PC-9 (cell line): ENCODE measurements around the gene CNKSR3. TPM values are rescaled to one million over a fixed set of nuclear protein-coding genes. Genes with fewer than 3 reads are reported as not detected.
"Not testable (repeated sequence)": the region's sequence is repeated elsewhere in the genome, so short reads cannot be mapped to it uniquely, and the experiment has no call there.

ENCODE experiments used
- BruUV-seq: library from RNA; stranded (reverse); fragments of 400-500 nt; replicated peaks from 2 replicates; lab custom pipeline; 2021; lab: Mats Ljungman, UMichigan
- CTCF ChIA-PET: fragments of 300-600 bp; sonication (Branson Sonifier 250); formaldehyde crosslinking; loops from one replicate; lab custom pipeline; 2022; ENCODE audit warnings: antibody characterized with exemption; lab: Charles Lee
- POLR2A ChIA-PET: fragments of 300-600 bp; sonication (Branson Sonifier 250); formaldehyde crosslinking; loops from one replicate; lab custom pipeline; 2022; ENCODE audit warnings: antibody characterized with exemption; ENCODE audit not compliant: unreplicated experiment; lab: Charles Lee
- DNase-seq, 2 experiments: peaks; one replicate each; pipeline versions ENCODE4 v3.0.0 to v3.0.0-alpha.2; 2015 to 2022; ENCODE audit warnings: mixed read lengths in 1 of 2
- H2AFZ ChIP-seq: fragments of 200-600 bp; sonication (generic); 2 replicates; pipeline ENCODE4 v1.8.1; 2017; ENCODE audit warnings: antibody characterized with exemption
- H3F3A ChIP-seq: fragments of 200-600 bp; sonication (generic); 2 replicates; pipeline ENCODE4 v1.8.1; 2017; ENCODE audit warnings: antibody characterized with exemption, mild to moderate bottlenecking, low read depth; ENCODE audit not compliant: insufficient read depth
- H3K27ac ChIP-seq: fragments of 200-600 bp; sonication (generic); 2 replicates; pipeline ENCODE4 v1.6.1; 2016; ENCODE audit warnings: mixed run types
- H3K27me3 ChIP-seq: fragments of 200-600 bp; sonication (generic); 2 replicates; pipeline ENCODE4 v1.6.1; 2016; ENCODE audit warnings: low read depth, mixed run types; ENCODE audit not compliant: insufficient read depth
- H3K36me3 ChIP-seq: fragments of 200-600 bp; sonication (generic); 2 replicates; pipeline ENCODE4 v1.6.1; 2016; ENCODE audit warnings: low read depth, mixed run types
- H3K4me1 ChIP-seq: fragments of 200-600 bp; sonication (generic); replicated peaks from 2 replicates; pipeline ENCODE4 v1.6.1; 2016; ENCODE audit warnings: mixed run types; ENCODE audit not compliant: insufficient read depth
- H3K4me2 ChIP-seq: fragments of 200-600 bp; sonication (generic); 2 replicates; pipeline ENCODE4 v1.6.1; 2017; ENCODE audit warnings: mixed run types
- H3K4me3 ChIP-seq: fragments of 200-600 bp; sonication (generic); 2 replicates; pipeline ENCODE4 v1.6.1; 2016; ENCODE audit warnings: mixed run types
- H3K79me2 ChIP-seq: fragments of 200-600 bp; sonication (generic); 2 replicates; pipeline ENCODE4 v1.6.1; 2017; ENCODE audit warnings: low read depth, mixed run types
- H3K9me2 ChIP-seq: fragments of 200-600 bp; sonication (generic); 2 replicates; pipeline ENCODE4 v1.8.1; 2017; ENCODE audit warnings: mild to moderate bottlenecking; ENCODE audit not compliant: insufficient read depth
- H3K9me3 ChIP-seq: fragments of 200-600 bp; sonication (generic); 2 replicates; pipeline ENCODE4 v1.8.1; 2016; ENCODE audit warnings: low read depth; ENCODE audit not compliant: insufficient read depth
- H4K20me1 ChIP-seq: fragments of 200-600 bp; sonication (generic); 2 replicates; pipeline ENCODE4 v1.8.1; 2017; ENCODE audit not compliant: insufficient read depth
- EZH2 ChIP-seq: fragments of 200-600 bp; sonication (generic); IDR thresholded peaks from 2 replicates; pipeline ENCODE4 v1.8.0; 2017; ENCODE audit warnings: antibody characterized with exemption, low read depth
- intact Hi-C: fragments of 100-400 bp; cut with micrococcal nuclease; formaldehyde crosslinking; loops from one replicate; pipeline ENCODE4 v1.10.0; 2022; ENCODE audit not compliant: unreplicated experiment
- total RNA-seq: library from RNA; stranded (reverse); gene quantifications from 2 replicates; pipeline ENCODE4 v1.2.3, GENCODE V29; 2021
- TF ChIP-seq, protein P1 (sequence below): fragments of 200-600 bp; sonication (generic); conservative IDR thresholded peaks from 2 replicates; pipeline ENCODE4 v1.6.1; 2017; ENCODE audit warnings: mixed run types, antibody characterized with exemption, mild to moderate bottlenecking, moderate library complexity

Gene CNKSR3
- total RNA-seq, 1 experiment from 2014 or later: 4.7 TPM

DNA sequence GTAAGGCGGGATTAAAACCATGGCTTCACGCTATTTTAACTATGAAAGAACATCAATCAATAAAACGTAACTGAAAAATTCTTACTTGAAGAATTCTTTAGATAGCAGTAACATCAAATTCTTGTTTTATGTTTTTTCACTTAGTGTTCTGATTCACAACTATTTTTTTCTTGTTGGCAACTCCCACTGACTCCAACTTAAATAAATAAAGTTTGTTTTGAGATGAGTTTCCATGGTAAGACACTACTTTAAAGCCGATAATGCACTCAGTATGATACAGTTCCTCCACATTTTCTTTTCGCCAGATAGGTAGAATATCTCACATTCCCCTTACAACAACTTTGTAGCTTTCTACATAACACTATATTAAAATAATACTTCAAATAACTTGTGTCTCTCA, 33.1 kb upstream of the CNKSR3 start:
- Histone ChIP-seq H3K9me3 (no peaks in the 10 kb centered on the region), H3K4me1 (no peaks in the 10 kb centered on the region), H3K79me2 (no peaks in the 10 kb centered on the region), H2AFZ (no peak overlapping the region), H3K4me3 (no peak overlapping the region), H3K27me3 (no peaks in the 10 kb centered on the region), H3K9me2 (no peaks in the 10 kb centered on the region), H3K36me3 (no peaks in the 10 kb centered on the region), H3K4me2 (no peak overlapping the region), H3K27ac (no peak overlapping the region), H3F3A (no peaks in the 10 kb centered on the region), H4K20me1 (no peaks in the 10 kb centered on the region)
- POLR2A ChIA-PET: no interaction called here
- BruUV-seq: no TSS peak
- TF ChIP-seq, protein P1, sequence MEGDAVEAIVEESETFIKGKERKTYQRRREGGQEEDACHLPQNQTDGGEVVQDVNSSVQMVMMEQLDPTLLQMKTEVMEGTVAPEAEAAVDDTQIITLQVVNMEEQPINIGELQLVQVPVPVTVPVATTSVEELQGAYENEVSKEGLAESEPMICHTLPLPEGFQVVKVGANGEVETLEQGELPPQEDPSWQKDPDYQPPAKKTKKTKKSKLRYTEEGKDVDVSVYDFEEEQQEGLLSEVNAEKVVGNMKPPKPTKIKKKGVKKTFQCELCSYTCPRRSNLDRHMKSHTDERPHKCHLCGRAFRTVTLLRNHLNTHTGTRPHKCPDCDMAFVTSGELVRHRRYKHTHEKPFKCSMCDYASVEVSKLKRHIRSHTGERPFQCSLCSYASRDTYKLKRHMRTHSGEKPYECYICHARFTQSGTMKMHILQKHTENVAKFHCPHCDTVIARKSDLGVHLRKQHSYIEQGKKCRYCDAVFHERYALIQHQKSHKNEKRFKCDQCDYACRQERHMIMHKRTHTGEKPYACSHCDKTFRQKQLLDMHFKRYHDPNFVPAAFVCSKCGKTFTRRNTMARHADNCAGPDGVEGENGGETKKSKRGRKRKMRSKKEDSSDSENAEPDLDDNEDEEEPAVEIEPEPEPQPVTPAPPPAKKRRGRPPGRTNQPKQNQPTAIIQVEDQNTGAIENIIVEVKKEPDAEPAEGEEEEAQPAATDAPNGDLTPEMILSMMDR: no peak
- no peak for TF ChIP-seq EZH2
- intact Hi-C loops: no loop called here
- CTCF ChIA-PET: no interaction called here
- DNase-seq: no peak

DNA sequence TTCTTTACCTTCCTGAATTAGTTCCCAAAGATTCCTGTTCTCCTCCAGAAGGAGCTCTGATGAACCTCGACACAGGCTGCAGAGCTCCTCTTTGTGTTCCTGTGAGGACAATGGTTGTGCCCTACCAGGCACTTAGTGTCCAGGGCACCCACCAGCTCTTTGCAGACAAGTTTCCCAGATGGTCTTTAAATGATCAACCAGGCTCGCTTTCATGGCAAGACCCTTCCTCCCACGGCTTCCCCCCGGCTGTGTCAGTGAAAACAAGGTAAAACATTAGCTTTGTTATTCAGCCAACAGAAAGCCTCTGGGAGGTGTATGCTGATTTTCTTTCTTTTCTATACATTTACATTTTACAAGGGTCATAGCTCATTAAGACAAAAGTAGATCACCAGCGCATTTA, 32.3 kb upstream of the CNKSR3 start:
- no peaks in the 10 kb centered on the region for H3K27me3 ChIP-seq
- no peak for DNase-seq
- no peaks in the 10 kb centered on the region for H3K79me2 ChIP-seq
- TF ChIP-seq EZH2: no peak
- TF ChIP-seq, protein P1: no peak
- H3K4me3 ChIP-seq: no peak overlapping the region
- no TSS peak for BruUV-seq
- H3K4me1 ChIP-seq: no peaks in the 10 kb centered on the region
- no peak overlapping the region for H3K4me2 ChIP-seq
- H3F3A ChIP-seq: no peaks in the 10 kb centered on the region
- ChIA-PET POLR2A (no interaction called here), CTCF (no interaction called here)
- H4K20me1 ChIP-seq: no peaks in the 10 kb centered on the region
- no peak overlapping the region for H3K27ac ChIP-seq
- H3K9me2 ChIP-seq: no peaks in the 10 kb centered on the region
- H3K9me3 ChIP-seq: no peaks in the 10 kb centered on the region
- no peak overlapping the region for H2AFZ ChIP-seq
- H3K36me3 ChIP-seq: no peaks in the 10 kb centered on the region
- intact Hi-C loops: no loop called here

DNA sequence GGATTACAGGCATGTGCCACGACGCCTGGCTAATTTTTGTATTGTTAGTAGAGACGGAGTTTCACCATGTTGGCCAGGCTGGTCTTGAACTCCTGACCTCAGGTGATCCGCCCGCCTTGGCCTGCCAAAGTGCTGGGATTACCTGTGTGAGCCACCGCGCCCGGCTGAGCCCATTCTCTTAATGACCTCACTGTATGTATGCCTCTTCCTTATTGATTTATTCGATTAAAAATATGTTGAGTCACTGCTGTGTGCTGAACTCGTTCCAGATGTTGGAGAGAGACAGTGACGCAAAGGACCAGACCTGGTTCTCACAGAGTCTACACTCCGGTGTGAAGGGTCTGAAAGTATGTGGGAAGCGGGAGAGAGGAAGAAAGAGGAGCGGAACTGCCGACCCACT, 31.4 kb upstream of the CNKSR3 start:
- H3K36me3 ChIP-seq, H3K27ac ChIP-seq, DNase-seq, H3K4me2 ChIP-seq, BruUV-seq, H3K79me2 ChIP-seq, intact Hi-C loops, H4K20me1 ChIP-seq, H2AFZ ChIP-seq, H3K9me3 ChIP-seq, H3K4me1 ChIP-seq, H3K27me3 ChIP-seq, H3K4me3 ChIP-seq, H3F3A ChIP-seq, POLR2A ChIA-PET, CTCF ChIA-PET, H3K9me2 ChIP-seq: not testable (repeated sequence)

DNA sequence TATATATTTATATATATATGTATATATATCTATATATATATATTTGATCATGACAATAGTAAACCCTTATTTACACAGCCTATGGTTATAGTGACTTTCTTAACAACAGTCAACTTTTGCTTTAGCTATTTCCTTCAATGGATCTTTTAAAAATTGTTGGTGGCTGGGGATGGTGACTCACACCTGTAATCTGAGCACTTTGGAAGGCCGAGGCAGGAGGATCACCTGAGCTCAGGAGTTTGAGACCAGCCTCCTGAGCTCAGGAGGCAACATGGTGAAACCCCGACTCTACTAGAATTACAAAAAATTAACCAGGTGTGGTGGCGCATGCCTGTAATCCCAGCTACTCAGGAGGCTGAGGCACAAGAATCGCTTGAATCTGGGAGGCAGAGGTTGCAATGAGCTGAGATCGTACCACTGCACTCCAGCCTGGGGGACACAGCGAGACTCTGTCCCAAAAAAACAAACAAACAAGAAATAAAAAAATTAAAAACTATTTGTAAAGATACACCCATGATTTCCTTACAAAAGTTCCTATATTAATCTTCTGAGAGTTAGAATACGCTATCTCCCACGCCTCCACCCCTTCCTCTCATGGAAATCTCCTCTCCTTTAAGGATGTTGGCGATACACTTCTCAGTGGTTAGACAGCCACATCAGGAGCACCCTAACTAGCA, 29.2 kb upstream of the CNKSR3 start:
- H3K27ac ChIP-seq: no peak overlapping the region
- no peaks in the 10 kb centered on the region for H3K79me2 ChIP-seq
- DNase-seq: no peak
- H3K4me3 ChIP-seq: no peak overlapping the region
- ChIA-PET CTCF (no interaction called here), POLR2A (no interaction called here)
- H2AFZ ChIP-seq: no peak overlapping the region
- H3K4me1 ChIP-seq: no peaks in the 10 kb centered on the region
- TF ChIP-seq EZH2: no peak
- TF ChIP-seq, protein P1: no peak
- intact Hi-C loops: no loop called here
- no peaks in the 10 kb centered on the region for H3K9me2 ChIP-seq
- H3K4me2 ChIP-seq: no peak overlapping the region
- BruUV-seq: no TSS peak
- no peaks in the 10 kb centered on the region for H3K36me3 ChIP-seq
- H3K9me3 ChIP-seq: no peaks in the 10 kb centered on the region
- H4K20me1 ChIP-seq: no peaks in the 10 kb centered on the region
- H3K27me3 ChIP-seq: no peaks in the 10 kb centered on the region
- H3F3A ChIP-seq: no peaks in the 10 kb centered on the region
